GM12892 (cell line): Measurements from ENCODE around the gene IL10.
A peak's percentile ranks its signal among the peaks of the same experiment; 100 is the strongest.

ENCODE experiments used
- POLR2A ChIP-seq: IDR thresholded peaks from 2 replicates; pipeline ENCODE4 v1.6.1; 2011; ENCODE audit warnings: low read depth, low read length, control low read depth
- POLR2AphosphoS5 ChIP-seq: IDR thresholded peaks from 2 replicates; pipeline ENCODE4 v1.6.1; 2011; ENCODE audit warnings: low read depth, low read length, control low read depth
- TAF1 ChIP-seq: IDR thresholded peaks from 2 replicates; pipeline ENCODE4 v1.6.1; 2011; ENCODE audit warnings: low read depth, mild to moderate bottlenecking, control low read depth, low read length, borderline replicate concordance

DNA sequence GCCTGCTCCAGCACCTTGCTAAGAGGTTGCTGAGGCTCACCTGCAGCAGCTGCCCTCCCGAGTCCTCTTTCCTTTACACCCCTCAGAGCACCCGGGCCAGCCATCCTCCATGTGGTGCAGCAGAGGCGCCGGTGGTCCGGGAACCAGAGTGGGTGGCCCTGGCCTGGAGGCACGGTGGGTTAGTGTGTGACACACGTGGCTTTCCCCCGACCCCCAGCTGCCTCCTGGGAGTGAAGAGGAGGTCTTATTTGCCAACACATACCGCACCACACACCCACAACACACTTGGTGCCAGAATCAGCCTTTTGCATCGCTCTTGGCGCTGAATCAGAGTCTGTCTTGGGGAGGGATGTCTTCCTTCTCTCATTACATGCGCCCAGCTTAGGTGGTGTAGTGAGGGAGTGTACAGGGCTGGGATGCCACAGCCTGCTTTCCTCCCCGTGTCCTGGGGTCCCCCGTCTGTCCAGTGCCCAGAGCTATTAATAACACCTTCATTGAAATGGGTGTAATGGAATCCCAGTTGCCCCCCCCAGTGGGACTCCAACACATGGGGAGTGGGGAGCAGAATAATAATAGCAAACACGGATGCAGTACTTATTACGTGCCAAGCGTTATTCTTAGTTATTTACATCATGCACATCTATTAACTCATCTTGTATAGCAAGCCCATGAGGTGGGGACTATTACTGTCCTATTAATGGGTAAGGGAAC is 49.4 kb downstream of the IL10 start:
- TF ChIP-seq POLR2A (no peak), POLR2AphosphoS5 (0 out of 2 replicates have a peak, but pooled peaks have one; percentile 15), TAF1 (no peak)
